Esophagus muscularis mucosa (tissue), 4 donors: ENCODE measurements around the gene ANTXR1.

ENCODE experiments used
- EP300 ChIP-seq: sonication (generic); formaldehyde crosslinking; IDR thresholded peaks from one replicate; pipeline ENCODE4 v1.6.1; 2017; ENCODE audit warnings: antibody characterized with exemption
- POLR2A ChIP-seq: fragments of 450-650 bp; IDR thresholded peaks from one replicate; pipeline ENCODE4 v1.6.1; 2017; ENCODE audit warnings: antibody characterized with exemption, moderate library complexity, mild to moderate bottlenecking, low read depth
- POLR2AphosphoS5 ChIP-seq, 2 donors: sonication (generic); formaldehyde crosslinking; IDR thresholded peaks; one replicate each; pipeline ENCODE4 v1.6.1; 2017; ENCODE audit warnings: antibody characterized with exemption in 2 of 2
- TF ChIP-seq, protein P1 (sequence below), 3 experiments: fragments of 200-600 bp in 2 of 3; fragments of 450-650 bp in 1 of 3; sonication (generic) in 2 of 3; IDR thresholded peaks; one replicate each; pipeline ENCODE4 v1.5.1; 2017 to 2019; ENCODE audit warnings: antibody characterized with exemption in 3 of 3, mild to moderate bottlenecking in 2 of 3, moderate library complexity in 1 of 3

- TF ChIP-seq POLR2A (no peak), POLR2AphosphoS5 (IDR thresholded peaks at IDR 0.05) (no peak), EP300 (no peak)
- TF ChIP-seq, protein P1, sequence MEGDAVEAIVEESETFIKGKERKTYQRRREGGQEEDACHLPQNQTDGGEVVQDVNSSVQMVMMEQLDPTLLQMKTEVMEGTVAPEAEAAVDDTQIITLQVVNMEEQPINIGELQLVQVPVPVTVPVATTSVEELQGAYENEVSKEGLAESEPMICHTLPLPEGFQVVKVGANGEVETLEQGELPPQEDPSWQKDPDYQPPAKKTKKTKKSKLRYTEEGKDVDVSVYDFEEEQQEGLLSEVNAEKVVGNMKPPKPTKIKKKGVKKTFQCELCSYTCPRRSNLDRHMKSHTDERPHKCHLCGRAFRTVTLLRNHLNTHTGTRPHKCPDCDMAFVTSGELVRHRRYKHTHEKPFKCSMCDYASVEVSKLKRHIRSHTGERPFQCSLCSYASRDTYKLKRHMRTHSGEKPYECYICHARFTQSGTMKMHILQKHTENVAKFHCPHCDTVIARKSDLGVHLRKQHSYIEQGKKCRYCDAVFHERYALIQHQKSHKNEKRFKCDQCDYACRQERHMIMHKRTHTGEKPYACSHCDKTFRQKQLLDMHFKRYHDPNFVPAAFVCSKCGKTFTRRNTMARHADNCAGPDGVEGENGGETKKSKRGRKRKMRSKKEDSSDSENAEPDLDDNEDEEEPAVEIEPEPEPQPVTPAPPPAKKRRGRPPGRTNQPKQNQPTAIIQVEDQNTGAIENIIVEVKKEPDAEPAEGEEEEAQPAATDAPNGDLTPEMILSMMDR (IDR thresholded peaks at IDR 0.05), result no peak
These were observed 77.0 kb downstream of the ANTXR1 start for GRCh38 chr2:69089998-69090397.
